Nephron (organoid): ENCODE results near the gene RDH8.

Experiments used
- H3K27ac Mint-ChIP-seq, 3 experiments: 2 replicates each; pipeline ENCODE4 v1.8.0; 2020; ENCODE audit warnings: mixed read lengths in 3 of 3, mild to moderate bottlenecking in 2 of 3, moderate library complexity in 1 of 3
- H3K27me3 Mint-ChIP-seq: 2 replicates; pipeline ENCODE4 v1.8.0; 2021; ENCODE audit warnings: low read depth, mild to moderate bottlenecking, moderate library complexity, mixed read lengths
- H3K36me3 Mint-ChIP-seq: 2 replicates; pipeline ENCODE4 v1.8.0; 2020; ENCODE audit warnings: low read depth, mixed read lengths
- H3K4me1 Mint-ChIP-seq: 2 replicates; pipeline ENCODE4 v1.8.0; 2020; ENCODE audit warnings: mixed read lengths
- H3K4me3 Mint-ChIP-seq, 3 experiments: 2 replicates each; pipeline ENCODE4 v1.8.0; 2020; ENCODE audit warnings: mild to moderate bottlenecking in 3 of 3, mixed read lengths in 3 of 3, moderate library complexity in 2 of 3
- H3K9me3 Mint-ChIP-seq: 2 replicates; pipeline ENCODE4 v1.8.0; 2020; ENCODE audit warnings: mixed read lengths
- CTCF ChIP-seq, 3 experiments: fragments of 200-600 bp; sonication (generic); IDR thresholded peaks; one replicate each; pipeline ENCODE4 v1.5.0; 2021; ENCODE audit warnings: antibody characterized with exemption in 3 of 3; ENCODE audit not compliant: unreplicated experiment in 3 of 3

RDH8 gene

GRCh38 chr19:10061717-10062310 lies 48.5 kb downstream of the RDH8 start:
- no peaks in the 10 kb centered on the region for H3K4me1 Mint-ChIP-seq
- no peak overlapping the region for H3K4me3 Mint-ChIP-seq
- TF ChIP-seq CTCF (IDR thresholded peaks at IDR 0.05; ENCODE audit: unreplicated experiment in 3 of 3), result no peak
- peaks cover 50% of the 10 kb centered on the region for H3K27me3 Mint-ChIP-seq
- no peaks in the 10 kb centered on the region for H3K36me3 Mint-ChIP-seq
- no peaks in the 10 kb centered on the region for H3K9me3 Mint-ChIP-seq
- H3K27ac Mint-ChIP-seq, result no peak overlapping the region

GRCh38 chr19:10068205-10068604 lies 54.9 kb downstream of the RDH8 start:
- Mint-ChIP-seq H3K36me3 (no peaks in the 10 kb centered on the region), H3K9me3 (peaks cover 2% of the 10 kb centered on the region), H3K27me3 (peaks cover 36% of the 10 kb centered on the region), H3K4me1 (no peaks in the 10 kb centered on the region), H3K27ac (no peak overlapping the region), H3K4me3 (no peak overlapping the region)
- TF ChIP-seq CTCF (IDR thresholded peaks at IDR 0.05; ENCODE audit: unreplicated experiment in 3 of 3), result no peak

DNA sequence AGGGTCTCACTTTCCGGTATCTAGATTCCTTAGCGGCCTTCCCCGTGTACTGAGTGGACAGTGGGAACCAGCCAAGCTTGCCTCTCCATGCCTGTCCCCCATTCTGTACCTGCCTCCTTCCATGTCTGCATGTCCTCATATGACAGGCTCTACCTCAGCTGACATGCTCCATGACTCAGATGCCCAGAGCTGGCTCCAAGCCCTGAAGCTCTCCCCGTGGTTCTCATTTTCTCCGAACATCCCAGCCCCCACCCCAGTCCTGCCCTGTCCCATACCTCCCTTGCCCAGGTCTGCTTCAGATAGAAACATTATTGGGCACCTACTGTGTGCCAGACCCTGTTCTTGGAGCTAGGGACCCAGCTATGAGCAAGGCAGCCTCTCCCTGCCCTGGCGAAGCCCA lies 55.8 kb downstream of the RDH8 start:
- no peak overlapping the region for H3K4me3 Mint-ChIP-seq
- H3K27ac Mint-ChIP-seq, result no peak overlapping the region
- peaks cover 2% of the 10 kb centered on the region for H3K9me3 Mint-ChIP-seq
- no peaks in the 10 kb centered on the region for H3K36me3 Mint-ChIP-seq
- H3K27me3 Mint-ChIP-seq, result peaks cover 28% of the 10 kb centered on the region
- no peak for TF ChIP-seq CTCF (IDR thresholded peaks at IDR 0.05; ENCODE audit: unreplicated experiment in 3 of 3)
- no peaks in the 10 kb centered on the region for H3K4me1 Mint-ChIP-seq

GRCh38 chr19:10070730-10071446 lies 57.6 kb downstream of the RDH8 start:
- Mint-ChIP-seq H3K4me1 (no peaks in the 10 kb centered on the region), H3K9me3 (peaks cover 2% of the 10 kb centered on the region), H3K27ac (no peak overlapping the region), H3K27me3 (peaks cover 31% of the 10 kb centered on the region), H3K4me3 (no peak overlapping the region), H3K36me3 (no peaks in the 10 kb centered on the region)
- TF ChIP-seq CTCF (IDR thresholded peaks at IDR 0.05; ENCODE audit: unreplicated experiment in 3 of 3), result no peak
